Activated CD4-positive, alpha-beta T cell treated with anti-CD3 and anti-CD28 coated beads, Interleukin-2, Interleukin-6, amounts not matched to agents 100 ng/mL and 50 ng/mL, durations not matched to agents 16 hours and 8 hours (primary cell): ENCODE results near the gene SEC24B.
A peak's percentile ranks its signal among the peaks of the same experiment; 100 is the strongest.
"Not testable (repeated sequence)": the region's sequence is repeated elsewhere in the genome, so short reads cannot be mapped to it uniquely, and the experiment has no call there.

Source experiments
- DNase-seq: peaks from one replicate; pipeline ENCODE4 v3.0.0-alpha.2; 2020

Gene SEC24B

GRCh38 chr4:109511414-109511813 is 77.8 kb downstream of the SEC24B start:
- DNase-seq = no peak

DNA sequence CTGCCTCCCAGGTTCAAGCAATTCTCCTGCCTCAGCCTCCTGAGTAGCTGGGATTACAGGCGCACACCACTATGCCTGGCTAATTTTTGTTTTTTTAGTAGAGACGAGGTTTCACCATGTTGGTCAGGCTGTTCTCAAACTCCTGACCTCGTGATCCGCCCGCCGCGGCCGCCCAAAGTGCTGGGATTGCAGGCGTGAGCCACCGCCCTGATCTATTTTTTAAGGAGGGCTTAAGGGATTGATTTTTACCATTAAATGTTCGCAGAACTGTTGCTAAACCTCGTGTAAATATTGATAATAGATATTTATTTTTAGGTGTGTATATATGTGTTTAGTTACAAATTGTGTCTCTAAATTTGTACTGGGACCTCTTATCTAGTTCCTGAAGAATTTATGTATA is 79.8 kb downstream of the SEC24B start:
- not testable (repeated sequence) for DNase-seq

- no peak for DNase-seq
These were observed 98.6 kb downstream of the SEC24B start for GRCh38 chr4:109532182-109532581.

DNA sequence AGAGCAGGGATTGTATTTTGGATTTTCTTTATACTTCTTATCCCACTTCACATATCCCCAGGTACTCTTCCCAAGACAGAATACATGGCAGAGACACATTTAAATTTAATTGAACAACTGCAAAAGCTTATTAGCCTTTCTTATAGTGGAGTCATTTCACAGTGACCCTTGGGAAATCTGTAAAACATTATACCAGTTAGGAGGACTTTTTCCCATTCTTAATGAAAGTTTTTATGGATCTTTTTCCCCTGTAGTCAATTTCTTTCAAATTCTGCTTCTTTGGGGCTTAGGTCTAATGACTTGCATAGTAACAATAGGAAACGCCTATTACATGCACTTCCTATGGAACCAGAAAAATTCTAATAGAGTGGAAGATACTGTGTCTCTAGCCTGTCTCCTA is 111.8 kb downstream of the SEC24B start:
- DNase-seq = no peak

- no peak for DNase-seq
These were observed 113.8 kb downstream of the SEC24B start for GRCh38 chr4:109547394-109547793.

DNA sequence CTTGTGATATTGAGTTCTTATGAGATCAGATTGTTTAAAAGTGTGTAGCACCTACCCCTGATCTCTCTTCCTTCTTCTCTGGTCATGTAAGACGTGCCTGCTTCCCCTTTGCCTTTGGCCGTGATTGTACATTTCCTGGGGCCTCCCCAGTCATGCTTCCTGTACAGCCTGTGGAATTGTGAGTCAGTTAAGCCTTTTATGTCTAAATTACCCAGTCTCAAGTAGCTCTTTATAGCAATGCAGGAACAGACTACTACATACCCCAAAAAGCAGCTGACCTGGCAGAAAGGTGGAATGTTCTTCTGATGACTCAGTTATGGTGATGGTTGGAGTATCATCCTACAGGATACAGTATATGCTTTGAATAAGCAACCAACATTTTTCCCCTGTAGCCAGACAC is 115.0 kb downstream of the SEC24B start:
- peak; percentile 27 for DNase-seq

GRCh38 chr4:109552237-109552636 is 118.6 kb downstream of the SEC24B start:
- no peak for DNase-seq

DNA sequence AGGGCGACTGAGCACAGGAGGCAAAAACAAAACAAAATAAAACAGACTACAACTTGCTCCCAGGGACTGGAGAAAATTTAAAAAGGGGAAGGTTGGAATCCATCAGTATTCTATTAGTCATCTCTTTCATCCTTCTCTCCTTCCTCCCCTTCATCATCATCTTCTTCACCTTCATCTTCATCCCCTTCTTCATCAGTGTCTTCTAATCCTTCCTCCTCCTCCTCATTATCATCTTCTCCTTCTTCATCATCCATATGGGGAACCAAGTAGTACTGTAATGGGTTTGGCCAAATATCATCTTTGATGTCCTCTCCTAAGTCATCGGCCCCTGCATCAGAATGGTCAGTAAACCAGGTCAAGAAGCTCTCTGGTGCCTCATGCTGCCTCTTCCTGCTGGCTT is 119.5 kb downstream of the SEC24B start:
- DNase-seq = no peak

- DNase-seq = no peak
These were observed 121.4 kb downstream of the SEC24B start for GRCh38 chr4:109554971-109555370.

DNA sequence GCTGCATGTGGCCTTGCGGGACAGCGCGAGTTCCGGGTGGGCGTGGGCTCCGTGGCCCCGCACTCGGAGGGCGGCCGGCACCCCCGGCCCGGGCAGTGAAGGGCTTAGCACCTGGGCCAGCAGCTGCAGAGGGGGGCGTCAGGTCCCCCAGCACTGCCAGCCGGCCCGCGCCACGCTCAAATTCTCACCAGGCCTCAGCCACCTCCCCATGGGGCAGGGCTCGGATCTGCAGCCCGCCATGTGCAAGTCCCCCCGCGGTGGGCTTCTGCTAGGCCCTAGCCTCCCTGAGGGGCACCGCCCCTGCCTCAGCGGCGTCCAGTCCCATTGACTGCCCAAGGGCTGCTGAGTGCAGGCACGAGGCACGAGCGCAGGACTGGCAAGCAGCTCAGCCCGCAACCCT is 123.8 kb downstream of the SEC24B start:
- DNase-seq = no peak

- not testable (repeated sequence) for DNase-seq
These were observed 124.5 kb downstream of the SEC24B start for GRCh38 chr4:109558095-109558494.

GRCh38 chr4:109559625-109559982 is 126.0 kb downstream of the SEC24B start:
- peak; percentile 27 for DNase-seq

DNA sequence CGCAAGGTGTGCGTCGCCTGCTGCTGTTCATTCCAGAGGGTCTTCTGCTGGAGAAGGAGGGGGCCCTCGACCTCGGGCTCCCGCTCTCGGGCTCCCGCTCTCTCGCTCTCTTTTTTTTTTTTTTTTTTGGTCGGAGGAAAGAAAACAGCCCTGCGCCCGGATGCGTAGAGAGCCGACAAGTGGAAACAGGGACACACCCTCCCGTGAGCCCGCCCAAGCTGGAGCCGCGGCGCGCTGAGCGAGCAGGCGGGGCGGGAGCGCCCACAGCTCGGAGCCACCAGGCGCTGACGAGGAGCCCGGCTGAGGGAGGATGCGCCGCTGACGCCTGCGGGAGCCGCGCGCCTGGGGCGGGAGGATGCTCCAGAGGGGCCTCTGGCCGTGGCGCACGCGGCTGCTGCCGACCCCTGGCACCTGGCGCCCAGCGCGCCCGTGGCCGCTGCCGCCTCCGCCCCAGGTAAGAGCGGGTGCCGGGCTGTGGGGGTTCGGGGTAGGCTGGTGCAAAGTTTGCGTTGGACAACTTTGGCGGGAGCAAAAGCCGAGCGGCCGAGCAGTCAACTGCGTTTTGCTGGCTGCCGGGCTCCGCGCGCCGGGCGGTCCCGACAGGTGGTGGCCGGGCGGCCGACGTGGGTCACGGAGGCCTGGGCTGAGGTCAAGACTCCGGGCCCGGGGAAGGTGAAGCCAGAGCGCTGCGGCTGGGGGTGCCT is 126.5 kb downstream of the SEC24B start, which contains the start of gene MCUB:
MCUB (plus strand) TSS at position 264 of the 704 bp plus-strand sequence; CDS start at position 356, 92 bp downstream.
- DNase-seq = peak; percentile 95

- peak; percentile 72 for DNase-seq
These were observed 127.3 kb downstream of the SEC24B start for GRCh38 chr4:109560687-109561461.

GRCh38 chr4:109562457-109563239 is 129.0 kb downstream of the SEC24B start:
- DNase-seq = peak; percentile 22

- DNase-seq = no peak
These were observed 137.9 kb downstream of the SEC24B start for GRCh38 chr4:109571494-109571893.

DNA sequence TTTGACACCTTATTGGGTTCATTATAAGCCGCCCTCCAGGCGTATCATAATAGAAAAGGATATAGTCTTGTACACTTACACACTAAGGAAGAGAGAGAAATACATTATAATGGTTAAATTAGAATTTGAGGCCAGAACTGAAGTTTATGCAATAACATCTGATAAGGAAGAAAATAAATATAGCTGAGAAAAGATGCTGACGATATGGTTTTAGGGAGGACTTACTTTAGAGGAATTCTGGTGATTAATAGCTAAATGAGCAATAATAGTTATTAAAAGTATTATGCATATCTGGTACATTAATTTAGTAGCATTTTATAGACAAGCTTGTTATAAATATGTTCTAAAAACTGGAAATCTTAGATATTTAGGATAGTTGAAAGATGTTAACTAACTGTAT is 138.5 kb downstream of the SEC24B start:
- no peak for DNase-seq

DNA sequence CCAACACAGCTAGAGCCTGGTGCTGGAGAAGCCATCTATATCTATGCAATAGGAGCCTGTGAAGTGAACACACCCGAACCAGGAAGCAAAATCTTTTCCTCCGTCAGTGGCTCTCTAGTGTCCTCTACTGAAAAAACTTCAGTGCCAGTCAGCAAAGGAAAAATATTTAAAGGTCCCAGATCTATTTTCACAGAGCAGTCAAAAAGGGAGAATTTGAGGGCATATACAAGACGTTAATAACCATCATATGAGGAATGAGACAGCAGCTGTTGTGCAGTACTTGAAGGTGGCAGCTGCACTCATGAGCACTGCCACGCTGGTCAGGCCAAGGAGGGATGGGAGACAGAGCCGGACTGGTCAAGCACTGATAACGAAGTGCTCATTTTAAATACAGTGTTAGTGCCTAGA is 140.8 kb downstream of the SEC24B start:
- peak; percentile 16 for DNase-seq

DNA sequence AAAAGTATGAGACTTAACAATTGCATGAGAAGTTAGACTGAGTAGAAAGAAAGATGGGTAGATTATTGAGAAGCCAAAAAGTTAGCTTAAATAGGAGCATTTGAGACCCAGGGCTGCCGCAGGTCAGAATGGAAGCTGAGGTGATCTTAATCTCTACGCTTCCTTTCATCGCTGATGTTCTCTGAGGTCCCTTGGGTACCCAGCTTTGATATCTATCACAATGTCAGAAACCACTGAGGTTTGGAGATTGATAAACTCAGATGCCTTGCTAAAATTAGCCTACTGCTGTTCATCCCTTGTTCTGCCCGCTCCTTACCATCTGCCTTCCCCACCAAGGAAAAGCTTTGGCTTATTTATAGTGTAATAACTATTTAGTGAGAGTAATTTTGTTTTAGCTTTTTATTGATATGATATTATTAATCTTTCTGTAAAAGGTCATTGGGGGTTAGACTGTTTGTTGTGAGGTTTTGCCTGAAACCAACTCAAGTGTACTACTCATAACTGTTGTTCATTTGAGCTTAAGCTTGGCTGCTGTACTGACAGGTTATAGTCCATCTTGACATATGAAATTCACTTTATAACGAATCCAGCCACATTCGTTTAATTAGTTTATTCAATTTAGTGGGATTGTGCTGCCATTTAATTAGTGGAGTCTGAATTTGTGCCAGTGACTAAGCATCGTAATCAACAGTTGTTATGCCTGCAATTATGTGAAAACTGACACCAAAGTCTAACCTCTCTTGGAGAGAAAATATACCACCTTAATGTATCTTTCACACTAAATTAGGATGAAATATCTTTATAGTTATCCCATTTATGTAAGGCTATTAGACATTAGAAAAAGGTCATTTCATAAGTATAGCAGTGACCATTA is 141.6 kb downstream of the SEC24B start:
- peak; percentile 36 for DNase-seq

- DNase-seq = no peak
These were observed 142.8 kb downstream of the SEC24B start for GRCh38 chr4:109576462-109576861.

GRCh38 chr4:109578846-109579245 is 145.2 kb downstream of the SEC24B start:
- no peak for DNase-seq

GRCh38 chr4:109579997-109580396 is 146.4 kb downstream of the SEC24B start:
- DNase-seq = not testable (repeated sequence)
